Activated CD4-positive, alpha-beta T cell treated with anti-CD3 and anti-CD28 coated beads, Interleukin-2, amount 10 ng/mL, durations not matched to agents 24 days and 14 days (primary cell): ENCODE data around the gene AUH. TPM values are rescaled to one million over a fixed set of nuclear protein-coding genes. Genes with fewer than 3 reads are reported as not detected.
A peak's percentile ranks its signal among the peaks of the same experiment; 100 is the strongest.

ENCODE experiments used
- DNase-seq: peaks from one replicate; pipeline ENCODE4 v3.0.0; 2022
- H3K27ac Mint-ChIP-seq: one replicate; pipeline ENCODE4 v1.8.0; 2022; ENCODE audit warnings: mild to moderate bottlenecking, mixed read lengths
- H3K27me3 Mint-ChIP-seq: one replicate; pipeline ENCODE4 v1.8.0; 2022; ENCODE audit warnings: mixed read lengths
- H3K36me3 Mint-ChIP-seq: one replicate; pipeline ENCODE4 v1.8.0; 2022; ENCODE audit warnings: low read depth, mild to moderate bottlenecking, mixed read lengths
- H3K4me1 Mint-ChIP-seq: one replicate; pipeline ENCODE4 v1.8.0; 2021; ENCODE audit warnings: mixed read lengths
- H3K4me3 Mint-ChIP-seq: one replicate; pipeline ENCODE4 v1.8.0; 2022; ENCODE audit warnings: mild to moderate bottlenecking, moderate library complexity, mixed read lengths
- H3K9me3 Mint-ChIP-seq: one replicate; pipeline ENCODE4 v1.8.0; 2021; ENCODE audit warnings: mixed read lengths
- intact Hi-C: fragments of 100-400 bp; cut with micrococcal nuclease; formaldehyde crosslinking; loops from one replicate; pipeline ENCODE4 v1.15.1; 2023
- total RNA-seq: library from RNA; stranded (reverse); gene quantifications from 2 replicates; pipeline ENCODE4 v1.2.3, GENCODE V29; 2022

AUH gene
- total RNA-seq, 1 donor from 2014 or later, result 49.5 TPM

- intact Hi-C loops, result no loop called here
Observed at GRCh38 chr9:91223000-91223399, 138.7 kb downstream of the AUH start.

GRCh38 chr9:91222457-91222856 is 139.3 kb downstream of the AUH start:
- no peak for DNase-seq
- intact Hi-C loops, result no loop called here
- H3K36me3 Mint-ChIP-seq, result peaks cover 41% of the 10 kb centered on the region
- H3K27me3 Mint-ChIP-seq, result no peaks in the 10 kb centered on the region
- peaks cover 12% of the 10 kb centered on the region for H3K9me3 Mint-ChIP-seq
- no peak overlapping the region for H3K27ac Mint-ChIP-seq
- H3K4me3 Mint-ChIP-seq, result no peak overlapping the region
- H3K4me1 Mint-ChIP-seq, result peaks cover 15% of the 10 kb centered on the region

More at GRCh38 chr9:91223000-91223399, 138.7 kb downstream of the AUH start:
- peaks cover 12% of the 10 kb centered on the region for H3K9me3 Mint-ChIP-seq
- no peak for DNase-seq
- H3K36me3 Mint-ChIP-seq, result peaks cover 39% of the 10 kb centered on the region
- no peak overlapping the region for H3K4me3 Mint-ChIP-seq
- no peaks in the 10 kb centered on the region for H3K27me3 Mint-ChIP-seq
- H3K27ac Mint-ChIP-seq, result no peak overlapping the region
- peaks cover 15% of the 10 kb centered on the region for H3K4me1 Mint-ChIP-seq

- Mint-ChIP-seq H3K4me1 (peaks cover 15% of the 10 kb centered on the region), H3K4me3 (no peak overlapping the region), H3K9me3 (peaks cover 12% of the 10 kb centered on the region), H3K27ac (no peak overlapping the region), H3K27me3 (no peaks in the 10 kb centered on the region), H3K36me3 (peaks cover 51% of the 10 kb centered on the region)
- DNase-seq, result no peak
- intact Hi-C loops, result no loop called here
Observed at GRCh38 chr9:91221332-91221731, 140.4 kb downstream of the AUH start.

DNA sequence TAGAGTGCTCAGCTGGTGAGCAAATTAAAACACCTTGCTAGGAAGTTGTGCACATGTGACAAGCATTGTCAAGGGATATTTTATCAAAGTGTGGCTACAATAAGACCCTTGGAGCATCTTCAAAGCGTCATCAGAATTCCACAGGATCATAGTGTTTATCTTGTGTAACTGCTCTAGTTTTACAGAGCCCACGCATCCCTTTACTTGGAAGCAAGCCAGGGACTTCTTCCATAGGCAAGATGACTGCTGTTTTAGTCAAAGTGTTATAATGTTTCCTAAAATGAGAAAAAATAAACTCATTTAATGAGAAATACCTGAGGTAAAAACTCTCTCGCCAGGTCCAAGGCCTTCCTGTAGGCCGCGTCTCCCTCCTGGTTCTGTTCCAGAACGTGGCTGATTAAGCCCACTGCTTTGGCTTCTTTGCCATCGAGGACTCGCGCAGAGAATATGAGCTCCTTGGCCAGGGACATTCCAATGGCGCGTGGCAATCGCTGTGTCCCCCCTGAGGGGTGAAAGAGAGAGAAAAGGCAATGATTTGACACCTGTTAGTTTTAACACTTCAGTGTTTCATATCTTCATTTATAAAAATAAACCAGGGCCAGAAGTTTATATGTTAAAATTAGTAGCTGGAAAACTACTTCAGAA is 141.1 kb downstream of the AUH start:
- H3K27me3 Mint-ChIP-seq, result no peaks in the 10 kb centered on the region
- H3K4me3 Mint-ChIP-seq, result no peak overlapping the region
- peaks cover 15% of the 10 kb centered on the region for H3K4me1 Mint-ChIP-seq
- intact Hi-C loops, result no loop called here
- H3K9me3 Mint-ChIP-seq, result peaks cover 12% of the 10 kb centered on the region
- peaks cover 55% of the 10 kb centered on the region for H3K36me3 Mint-ChIP-seq
- DNase-seq, result no peak
- H3K27ac Mint-ChIP-seq, result no peak overlapping the region

DNA sequence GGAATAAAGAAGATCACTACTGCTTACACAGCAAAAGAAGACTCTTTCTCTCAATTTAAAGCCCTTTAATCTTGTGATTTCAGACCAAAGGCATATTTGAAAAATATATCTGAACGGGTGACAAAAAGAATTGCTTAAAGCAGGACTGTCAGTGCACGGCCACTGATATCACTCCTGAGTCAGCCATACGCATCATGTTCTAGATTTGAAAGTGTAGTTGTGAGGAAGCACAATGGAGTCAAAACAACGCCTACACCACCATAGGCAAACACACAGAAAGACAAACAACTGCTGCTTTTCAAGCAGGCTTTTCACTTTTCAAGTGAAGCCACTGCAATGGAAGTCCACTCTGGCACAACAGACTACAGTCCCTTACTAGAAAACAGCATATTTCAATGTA is 141.7 kb downstream of the AUH start:
- Mint-ChIP-seq H3K9me3 (peaks cover 12% of the 10 kb centered on the region), H3K36me3 (peaks cover 55% of the 10 kb centered on the region), H3K27me3 (no peaks in the 10 kb centered on the region), H3K4me1 (peaks cover 17% of the 10 kb centered on the region), H3K27ac (no peak overlapping the region), H3K4me3 (no peak overlapping the region)
- intact Hi-C loops, result no loop called here
- no peak for DNase-seq

DNA sequence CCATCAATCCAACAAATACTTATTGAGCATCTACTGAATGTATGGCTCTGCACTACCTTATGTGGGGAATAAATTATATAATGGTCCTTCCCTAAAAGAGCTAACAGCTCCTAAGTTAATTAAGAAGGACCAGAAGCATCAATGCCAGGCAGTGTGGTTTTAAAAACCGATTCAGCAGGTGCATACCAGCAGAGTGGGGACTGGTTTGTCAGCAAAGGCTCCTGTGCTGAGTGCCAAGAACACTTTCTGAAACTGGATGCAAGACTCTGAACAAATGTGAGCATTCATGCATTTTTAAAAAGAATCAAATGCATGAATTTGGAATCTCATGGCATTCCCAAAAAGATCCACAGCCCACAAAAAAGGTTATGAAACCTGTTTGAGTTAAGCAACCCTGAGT is 142.2 kb downstream of the AUH start:
- intact Hi-C loops, result no loop called here

DNA sequence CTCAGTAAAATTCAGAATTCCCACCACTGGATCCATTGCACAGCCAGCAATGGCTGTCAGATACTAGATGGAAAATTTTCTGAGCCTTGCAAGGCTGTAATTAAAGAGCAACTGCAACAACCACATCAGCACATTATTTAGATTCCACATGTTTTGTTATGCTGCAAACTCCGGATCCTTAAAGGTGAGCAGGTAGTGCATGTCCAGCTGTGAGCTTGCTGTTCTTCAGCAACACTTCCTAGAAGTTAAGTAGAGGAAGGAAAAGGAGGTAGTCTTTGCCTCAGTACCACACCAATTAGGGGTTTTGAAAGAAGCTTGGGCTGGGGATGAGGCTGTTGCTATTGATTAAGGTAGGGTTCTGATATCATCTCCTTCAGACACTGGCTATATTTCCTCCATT is 144.3 kb downstream of the AUH start:
- Mint-ChIP-seq H3K4me3 (no peak overlapping the region), H3K27ac (no peak overlapping the region), H3K9me3 (peaks cover 2% of the 10 kb centered on the region), H3K4me1 (peaks cover 17% of the 10 kb centered on the region), H3K27me3 (no peaks in the 10 kb centered on the region), H3K36me3 (peaks cover 57% of the 10 kb centered on the region)
- DNase-seq, result no peak
- intact Hi-C loops, result no loop called here

More for the DNA sequence above, 142.2 kb downstream of the AUH start:
- no peaks in the 10 kb centered on the region for H3K27me3 Mint-ChIP-seq
- H3K36me3 Mint-ChIP-seq, result peaks cover 55% of the 10 kb centered on the region
- H3K9me3 Mint-ChIP-seq, result peaks cover 12% of the 10 kb centered on the region
- no peak for DNase-seq
- H3K4me3 Mint-ChIP-seq, result no peak overlapping the region
- peaks cover 17% of the 10 kb centered on the region for H3K4me1 Mint-ChIP-seq
- no peak overlapping the region for H3K27ac Mint-ChIP-seq

DNA sequence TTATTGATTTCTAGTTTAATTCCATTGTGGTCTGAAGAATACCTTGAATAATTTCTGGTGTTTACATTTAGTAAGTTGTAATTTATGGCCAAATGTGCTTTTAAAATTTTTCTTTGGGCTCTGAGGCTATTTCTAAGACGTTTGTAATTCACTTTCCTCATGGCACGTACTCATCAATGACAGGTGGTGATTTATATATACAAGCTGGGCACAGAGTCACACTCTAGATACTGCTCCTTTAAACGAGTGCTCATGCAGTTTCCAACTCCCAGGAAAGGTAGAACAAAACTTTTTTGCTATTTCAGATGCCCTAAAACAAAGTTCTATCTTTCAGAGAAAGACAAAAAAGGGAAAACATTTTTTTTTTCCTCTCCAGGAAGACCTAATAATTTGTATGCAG is 146.9 kb downstream of the AUH start:
- peaks cover 4% of the 10 kb centered on the region for H3K9me3 Mint-ChIP-seq
- H3K36me3 Mint-ChIP-seq, result peaks cover 57% of the 10 kb centered on the region
- H3K27ac Mint-ChIP-seq, result no peak overlapping the region
- H3K27me3 Mint-ChIP-seq, result no peaks in the 10 kb centered on the region
- intact Hi-C loops, result no loop called here
- no peak overlapping the region for H3K4me3 Mint-ChIP-seq
- no peak for DNase-seq
- H3K4me1 Mint-ChIP-seq, result peaks cover 28% of the 10 kb centered on the region

- H3K27ac Mint-ChIP-seq, result no peak overlapping the region
Observed at GRCh38 chr9:91214086-91214485, 147.6 kb downstream of the AUH start.

GRCh38 chr9:91212596-91213243 is 149.0 kb downstream of the AUH start:
- Mint-ChIP-seq H3K27ac (peak overlapping the region; percentile 96), H3K4me3 (peak overlapping the region; percentile 77), H3K36me3 (peaks cover 48% of the 10 kb centered on the region), H3K27me3 (no peaks in the 10 kb centered on the region), H3K9me3 (peaks cover 4% of the 10 kb centered on the region), H3K4me1 (peaks cover 38% of the 10 kb centered on the region)
- DNase-seq, result no peak
- intact Hi-C loops, result no loop called here

More at GRCh38 chr9:91214086-91214485, 147.6 kb downstream of the AUH start:
- Mint-ChIP-seq H3K4me3 (no peak overlapping the region), H3K27me3 (no peaks in the 10 kb centered on the region), H3K9me3 (peaks cover 4% of the 10 kb centered on the region), H3K4me1 (peaks cover 29% of the 10 kb centered on the region), H3K36me3 (peaks cover 55% of the 10 kb centered on the region)
- DNase-seq, result no peak
- intact Hi-C loops, result no loop called here

DNA sequence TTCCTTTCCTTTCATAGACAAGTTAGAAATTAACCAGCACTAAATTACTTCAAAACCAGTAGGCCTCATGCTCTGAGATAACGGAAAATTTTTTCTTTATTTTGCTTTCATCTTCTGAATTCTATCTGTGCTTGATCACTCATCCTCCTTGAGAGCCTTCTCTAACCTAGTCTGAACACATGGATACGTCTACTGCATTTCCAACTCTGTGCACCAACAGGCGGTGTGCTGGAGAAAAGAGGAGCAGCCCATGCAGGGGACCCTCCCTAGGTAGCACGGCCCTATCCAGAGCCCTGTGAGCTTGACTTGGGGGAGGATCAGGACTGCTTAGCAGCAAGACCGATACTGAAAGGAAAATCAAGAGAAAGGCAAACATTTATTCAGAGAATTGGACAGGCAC is 149.8 kb downstream of the AUH start:
- H3K4me3 Mint-ChIP-seq, result peak overlapping the region; percentile 77
- peaks cover 43% of the 10 kb centered on the region for H3K36me3 Mint-ChIP-seq
- H3K4me1 Mint-ChIP-seq, result peaks cover 44% of the 10 kb centered on the region
- peak overlapping the region; percentile 96 for H3K27ac Mint-ChIP-seq
- H3K9me3 Mint-ChIP-seq, result peaks cover 4% of the 10 kb centered on the region
- H3K27me3 Mint-ChIP-seq, result no peaks in the 10 kb centered on the region
- intact Hi-C loops, result no loop called here
- DNase-seq, result peak; percentile 75

DNA sequence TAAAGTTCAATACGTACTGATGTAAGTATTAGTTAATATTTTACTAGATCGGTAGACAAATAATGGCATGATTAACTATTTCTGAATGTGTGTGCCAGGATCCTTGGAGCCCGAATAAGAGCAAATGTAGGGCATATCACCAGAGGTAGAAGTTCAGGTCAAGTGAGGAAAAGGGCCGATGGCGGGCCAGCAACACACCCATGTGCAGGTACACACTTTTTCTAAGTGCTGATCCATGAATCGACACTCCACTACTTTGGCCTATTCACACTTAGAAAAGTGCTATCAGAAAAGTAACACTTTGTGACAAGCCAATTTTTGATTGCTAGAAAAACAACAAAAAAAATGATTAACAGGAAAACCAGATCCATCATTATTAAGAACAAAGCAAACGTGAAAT is 150.3 kb downstream of the AUH start:
- intact Hi-C loops, result no loop called here
- H3K36me3 Mint-ChIP-seq, result peaks cover 38% of the 10 kb centered on the region
- peak overlapping the region; percentile 96 for H3K27ac Mint-ChIP-seq
- H3K4me3 Mint-ChIP-seq, result peak overlapping the region; percentile 77
- H3K27me3 Mint-ChIP-seq, result no peaks in the 10 kb centered on the region
- H3K4me1 Mint-ChIP-seq, result peaks cover 46% of the 10 kb centered on the region
- H3K9me3 Mint-ChIP-seq, result peaks cover 4% of the 10 kb centered on the region
- no peak for DNase-seq

DNA sequence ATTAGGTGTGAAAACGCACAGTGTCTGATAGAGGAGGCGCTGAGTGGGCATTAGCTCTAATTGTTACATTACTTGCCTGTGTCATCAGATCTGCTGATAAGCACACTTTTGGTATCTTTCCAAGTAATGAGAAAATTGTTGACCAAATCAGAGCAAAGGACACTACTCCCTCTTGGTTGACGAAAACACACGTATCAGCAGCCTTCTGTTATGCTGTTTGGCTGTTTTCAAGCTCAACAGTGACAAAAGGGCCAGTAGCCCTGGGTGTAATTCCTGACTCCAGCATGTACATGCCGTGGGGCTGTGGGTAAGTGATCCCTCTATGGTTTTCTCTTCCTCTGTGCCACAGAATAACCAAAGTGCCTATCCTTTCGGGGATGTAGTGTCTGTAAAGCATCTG is 151.4 kb downstream of the AUH start:
- intact Hi-C loops, result no loop called here
- peaks cover 8% of the 10 kb centered on the region for H3K9me3 Mint-ChIP-seq
- no peak overlapping the region for H3K4me3 Mint-ChIP-seq
- H3K27me3 Mint-ChIP-seq, result no peaks in the 10 kb centered on the region
- H3K4me1 Mint-ChIP-seq, result peaks cover 48% of the 10 kb centered on the region
- H3K27ac Mint-ChIP-seq, result peak overlapping the region; percentile 48
- no peak for DNase-seq
- peaks cover 35% of the 10 kb centered on the region for H3K36me3 Mint-ChIP-seq

DNA sequence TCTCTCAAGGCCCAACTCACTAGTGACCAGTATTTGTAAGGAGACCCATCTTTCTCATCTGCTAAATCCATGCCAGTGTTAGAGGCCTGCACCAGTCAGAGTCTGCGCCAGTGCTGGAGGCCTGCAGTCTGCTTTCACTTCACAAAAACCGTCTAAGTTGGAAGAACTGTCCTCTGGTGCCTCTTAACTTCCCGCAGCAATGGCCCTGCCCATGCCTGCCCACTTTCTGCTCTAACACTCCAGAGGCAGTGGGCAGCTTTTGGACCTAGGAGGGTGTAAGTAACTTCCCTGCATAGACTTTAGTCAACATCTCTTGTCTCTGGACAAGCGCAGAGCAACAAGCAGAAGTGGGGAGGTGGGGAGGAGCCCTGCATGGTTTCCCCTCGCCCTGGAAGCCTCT is 152.9 kb downstream of the AUH start:
- peaks cover 38% of the 10 kb centered on the region for H3K36me3 Mint-ChIP-seq
- no peaks in the 10 kb centered on the region for H3K27me3 Mint-ChIP-seq
- peaks cover 46% of the 10 kb centered on the region for H3K4me1 Mint-ChIP-seq
- peak overlapping the region; percentile 68 for H3K4me3 Mint-ChIP-seq
- DNase-seq, result no peak
- peaks cover 8% of the 10 kb centered on the region for H3K9me3 Mint-ChIP-seq
- intact Hi-C loops, result loop anchor here (1.0 to 5.0 kb wide), 8 partner anchors 16 to 210 kb away; no protein-coding TSS in a partner anchor
- peak overlapping the region; percentile 98 for H3K27ac Mint-ChIP-seq
